GM12878 (cell line): ENCODE measurements around the gene WDR45B. TPM values are rescaled to one million over a fixed set of nuclear protein-coding genes. Genes with fewer than 3 reads are reported as not detected.

Experiments used
- ATAC-seq: fragments of 200-7000 bp; cut with Tn5 transposase; 3 replicates; pipeline ENCODE4 v1.9.1; 2020; ENCODE audit warnings: mild to moderate bottlenecking, moderate library complexity
- BruUV-seq: library from RNA; stranded (reverse); fragments of 400-500 nt; replicated peaks from 2 replicates; lab custom pipeline; 2021; lab: Mats Ljungman, UMichigan
- CTCF ChIA-PET: fragments of 300-600 bp; sonication (Branson Sonifier 250); formaldehyde crosslinking; extraction: SDS; loops from one replicate; lab custom pipeline; 2021; ENCODE audit warnings: inconsistent platforms; lab: Yijun Ruan, JAX
- POLR2A ChIA-PET: fragments of 350-600 bp; formaldehyde crosslinking; extraction: SDS; loops from one replicate; lab custom pipeline; 2021; ENCODE audit warnings: inconsistent platforms; lab: Charles Lee
- RAD21 ChIA-PET: fragments of 300-600 bp; sonication (Branson Sonifier 250); formaldehyde crosslinking; loops from one replicate; lab custom pipeline; 2023; ENCODE audit warnings: antibody characterized with exemption; ENCODE audit not compliant: unreplicated experiment; lab: Charles Lee
- SMC1A ChIA-PET: fragments of 300-600 bp; sonication (Branson Sonifier 250); formaldehyde crosslinking; loops from one replicate; lab custom pipeline; 2023; ENCODE audit not compliant: unreplicated experiment, uncharacterized antibody; lab: Charles Lee
- DNase-seq: peaks from one replicate; pipeline ENCODE4 v3.0.0-alpha.2; 2011; ENCODE audit warnings: low read depth, low spot score
- FAIRE-seq: peaks from 3 replicates; lab custom pipeline; 2011; peaks lifted over from hg19 to GRCh38; lab: Jason Lieb, UNC
- H2AFZ ChIP-seq: 2 replicates; pipeline ENCODE4 v1.6.0; 2011; ENCODE audit warnings: low read depth, low read length, control low read depth; ENCODE audit not compliant: control insufficient read depth
- H3K27ac ChIP-seq: 2 replicates; pipeline ENCODE4 v1.5.1; 2011; ENCODE audit warnings: control low read depth; ENCODE audit not compliant: control insufficient read depth, insufficient read depth
- H3K27me3 ChIP-seq, 2 experiments: replicated peaks in 1 of 2; 2 replicates each; pipeline versions ENCODE4 v1.6.0 to v1.6.1; 2011; ENCODE audit warnings: low read length in 1 of 2; ENCODE audit not compliant: control insufficient read depth in 2 of 2, insufficient read depth in 2 of 2
- H3K36me3 ChIP-seq, 2 experiments: 2 replicates each; pipeline ENCODE4 v1.5.1; 2011; ENCODE audit warnings: low read length in 1 of 2; ENCODE audit not compliant: control insufficient read depth in 2 of 2, insufficient read depth in 2 of 2
- H3K4me1 ChIP-seq: 2 replicates; pipeline ENCODE4 v1.6.1; 2011; ENCODE audit warnings: mild to moderate bottlenecking, low read length, moderate library complexity, mixed read lengths; ENCODE audit not compliant: control insufficient read depth, insufficient read depth
- H3K4me2 ChIP-seq: 2 replicates; pipeline ENCODE4 v1.6.0; 2011; ENCODE audit warnings: control low read depth; ENCODE audit not compliant: control insufficient read depth, insufficient read depth
- H3K4me3 ChIP-seq: fragments of 200-600 bp; sonication (generic); 2 replicates; pipeline ENCODE4 v1.5.1; 2016
- H3K79me2 ChIP-seq: 2 replicates; pipeline ENCODE4 v1.6.0; 2011; ENCODE audit warnings: low read length; ENCODE audit not compliant: control insufficient read depth, insufficient read depth
- H3K9ac ChIP-seq: 2 replicates; pipeline ENCODE4 v1.8.0; 2011; ENCODE audit warnings: low read length, control low read depth, mixed read lengths; ENCODE audit not compliant: control insufficient read depth, insufficient read depth
- H3K9me3 ChIP-seq: replicated peaks from 3 replicates; pipeline ENCODE4 v1.5.1; 2011; ENCODE audit warnings: mild to moderate bottlenecking, low read length; ENCODE audit not compliant: control insufficient read depth, insufficient read depth
- H4K20me1 ChIP-seq: 2 replicates; pipeline ENCODE4 v1.6.0; 2011; ENCODE audit not compliant: control insufficient read depth, insufficient read depth
- CBFB ChIP-seq: IDR thresholded peaks from 2 replicates; pipeline ENCODE4 v1.6.1; 2016; ENCODE audit warnings: antibody characterized with exemption, low read depth
- EZH2 ChIP-seq: IDR thresholded peaks from 2 replicates; pipeline ENCODE4 v1.6.1; 2012; ENCODE audit warnings: low read depth, mild to moderate bottlenecking, control low read depth, inconsistent platforms, low read length, borderline replicate concordance; ENCODE audit not compliant: control insufficient read depth
- HCFC1 ChIP-seq: fragments of 150-350 bp; IDR thresholded peaks from 2 replicates; pipeline ENCODE4 v1.6.1; 2014; ENCODE audit warnings: low read length
- MEF2B ChIP-seq: fragments of 450-650 bp; IDR thresholded peaks from 2 replicates; pipeline ENCODE4 v1.6.1; 2018; ENCODE audit warnings: mild to moderate bottlenecking, moderate library complexity; ENCODE audit not compliant: partially characterized antibody, poor library complexity, severe bottlenecking
- MYC ChIP-seq: IDR thresholded peaks from 2 replicates; pipeline ENCODE4 v1.6.1; 2011; ENCODE audit warnings: mild to moderate bottlenecking, low read length, moderate library complexity, inconsistent platforms; ENCODE audit not compliant: insufficient read depth, insufficient replicate concordance, insufficient read length, severe bottlenecking
- RAD21 ChIP-seq: IDR thresholded peaks from 2 replicates; pipeline ENCODE4 v1.6.1; 2011; ENCODE audit warnings: mild to moderate bottlenecking, low read depth, low read length, moderate library complexity; ENCODE audit not compliant: insufficient read depth
- RAD51 ChIP-seq: fragments of 450-650 bp; IDR thresholded peaks from 2 replicates; pipeline ENCODE4 v1.6.1; 2016; ENCODE audit warnings: moderate library complexity, mild to moderate bottlenecking, inconsistent platforms
- RUNX3 ChIP-seq: IDR thresholded peaks from 2 replicates; pipeline ENCODE4 v1.6.1; 2012; ENCODE audit warnings: low read length, inconsistent platforms
- SMC3 ChIP-seq: IDR thresholded peaks from 2 replicates; pipeline ENCODE4 v1.6.1; 2011; ENCODE audit warnings: low read length, improper control_type of control experiment, borderline replicate concordance
- SREBF2 ChIP-seq: IDR thresholded peaks from 2 replicates; pipeline ENCODE4 v1.6.1; 2012; ENCODE audit warnings: mild to moderate bottlenecking, low read length
- WGBS: methylation state at CpG from one replicate; pipeline ENCODE4 v1.1.6; 2016; ENCODE audit warnings: low lambda C conversion rate; ENCODE audit not compliant: insufficient replicate concordance, insufficient coverage; ENCODE audit errors: missing lambda C conversion rate; 5-methylcytosine and 5-hydroxymethylcytosine counted together
- in situ Hi-C: fragments of 300-500 bp; cut with MboI; formaldehyde crosslinking; loops from 9 replicates; pipeline ENCODE4 v1.14.3; 2018; ENCODE audit warnings: mixed read lengths
- intact Hi-C: fragments of 100-400 bp; cut with micrococcal nuclease; formaldehyde crosslinking; loops from one replicate; pipeline ENCODE4 v1.14.2; 2022; ENCODE audit not compliant: unreplicated experiment
- polyA plus RNA-seq, 11 experiments: library from polyadenylated mRNA; depleted of rRNA in 4 of 11; unstranded in 6 of 11; stranded (reverse) in 5 of 11; fragments of >200 nt; fragmentation: Nextera tagmentation in 4 of 11; fragmentation: Illumina TruSeq in 1 of 11; extraction: Ambion mirVana in 4 of 11; extraction: Trizol in 1 of 11; gene quantifications; 1 replicate in 1 of 11; 2 replicates in 10 of 11; pipeline versions ENCODE4 v1.2.1 to v1.2.3, GENCODE V29; 2011 to 2016; ENCODE audit warnings: inconsistent platforms in 2 of 11, missing spikeins in 2 of 11, low read depth in 1 of 11
- total RNA-seq, 4 experiments: library from RNA; depleted of rRNA in 3 of 4; stranded (reverse); fragments of >200 nt in 3 of 4; fragmentation: Illumina TruSeq in 1 of 4; extraction: Trizol in 1 of 4; gene quantifications; 2 replicates each; pipeline versions ENCODE4 v1.2.1 to v1.2.3, GENCODE V29; 2013 to 2021
- TF ChIP-seq, protein P1 (sequence below), 3 experiments: IDR thresholded peaks in 2 of 3; conservative IDR thresholded peaks in 1 of 3; 2 replicates each; pipeline ENCODE4 v1.5.1; 2011; ENCODE audit warnings: low read depth in 3 of 3, low read length in 3 of 3, mild to moderate bottlenecking in 3 of 3, control low read depth in 2 of 3, moderate library complexity in 2 of 3, inconsistent platforms in 1 of 3, mixed read lengths in 1 of 3; ENCODE audit not compliant: control insufficient read depth in 2 of 3, insufficient read depth in 1 of 3; ENCODE audit errors: extremely low read depth in 1 of 3
- TF ChIP-seq, protein P2 (sequence below): IDR thresholded peaks from 2 replicates; pipeline ENCODE4 v1.6.1; 2012; ENCODE audit warnings: low read depth, low read length, improper control_type of control experiment
- TF ChIP-seq, protein P3 (sequence below): fragments of 450-650 bp; IDR thresholded peaks from 2 replicates; pipeline ENCODE4 v1.6.1; 2016; ENCODE audit warnings: mild to moderate bottlenecking
- TF ChIP-seq, protein P4 (sequence below): fragments of 450-650 bp; IDR thresholded peaks from 2 replicates; pipeline ENCODE4 v1.6.1; 2017; ENCODE audit warnings: mild to moderate bottlenecking
- TF ChIP-seq, protein P5 (sequence below): fragments of 450-650 bp; conservative IDR thresholded peaks from 2 replicates; pipeline ENCODE4 v1.6.1; 2017; ENCODE audit warnings: mild to moderate bottlenecking, moderate library complexity

The WDR45B gene
- total and polyA plus RNA-seq, 10 of the 15 experiments (the other 5 are each of a cell fraction or from before 2014, with no cell fraction given), result 1.0 to 73.7 (median 26.6) TPM

DNA sequence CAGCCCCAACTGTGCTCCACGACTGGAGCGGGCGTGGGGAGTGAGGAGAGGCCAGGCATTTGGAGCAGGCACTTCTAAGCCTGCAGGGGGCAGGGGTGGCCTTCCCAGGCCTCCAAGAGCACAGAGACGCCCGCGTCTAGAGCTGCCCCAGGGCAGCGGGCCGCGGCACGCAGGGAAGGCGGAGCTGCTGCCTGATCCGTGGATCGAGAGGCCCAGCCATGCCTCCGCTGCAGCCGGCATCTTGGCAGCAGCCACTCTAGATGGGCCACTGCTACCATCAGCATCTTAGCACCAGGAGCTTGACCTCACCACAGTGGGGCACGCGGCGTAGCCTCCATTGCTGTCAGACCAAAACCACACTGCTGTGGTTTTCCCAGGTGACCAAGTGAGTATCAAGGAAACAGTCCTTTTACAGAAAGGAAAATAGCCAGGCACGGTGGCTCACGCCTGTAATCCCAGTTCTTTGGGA, 20.4 kb upstream of the WDR45B start:
- Histone ChIP-seq H3K4me1 (no peaks in the 10 kb centered on the region), H3K9me3 (no peaks in the 10 kb centered on the region), H3K27me3 (no peaks in the 10 kb centered on the region), H4K20me1 (no peaks in the 10 kb centered on the region), H3K27ac (no peak overlapping the region), H3K9ac (no peak overlapping the region), H3K4me2 (no peak overlapping the region), H3K79me2 (no peaks in the 10 kb centered on the region), H2AFZ (peak overlapping the region; percentile 34), H3K36me3 (no peaks in the 10 kb centered on the region), H3K4me3 (no peak overlapping the region)
- ChIA-PET SMC1A (no interaction called here), RAD21 (no interaction called here), POLR2A (no interaction called here), CTCF (interaction anchor here (0.6 to 1.0 kb wide), 2 partner anchors 100 to 171 kb away, joined by 3 read pairs; partner anchors contain the start of gene ZNF750)
- no TSS peak for BruUV-seq
- WGBS, result 13% methylated on average over 20 of the region's 20 CpGs
- DNase-seq, result no peak
- in situ Hi-C loops (no loop called here), intact Hi-C loops (no loop called here)
- peak; percentile 77 for ATAC-seq
- FAIRE-seq, result no peak
- TF ChIP-seq CBFB (no peak), RAD51 (no peak), MEF2B (no peak), RAD21 (peak; percentile 74), HCFC1 (no peak), SMC3 (peak; percentile 51; the same call in 1 of the 2 replicates), RUNX3 (peak; percentile 69), MYC (no peak), SREBF2 (no peak), EZH2 (no peak)
- TF ChIP-seq, protein P1, sequence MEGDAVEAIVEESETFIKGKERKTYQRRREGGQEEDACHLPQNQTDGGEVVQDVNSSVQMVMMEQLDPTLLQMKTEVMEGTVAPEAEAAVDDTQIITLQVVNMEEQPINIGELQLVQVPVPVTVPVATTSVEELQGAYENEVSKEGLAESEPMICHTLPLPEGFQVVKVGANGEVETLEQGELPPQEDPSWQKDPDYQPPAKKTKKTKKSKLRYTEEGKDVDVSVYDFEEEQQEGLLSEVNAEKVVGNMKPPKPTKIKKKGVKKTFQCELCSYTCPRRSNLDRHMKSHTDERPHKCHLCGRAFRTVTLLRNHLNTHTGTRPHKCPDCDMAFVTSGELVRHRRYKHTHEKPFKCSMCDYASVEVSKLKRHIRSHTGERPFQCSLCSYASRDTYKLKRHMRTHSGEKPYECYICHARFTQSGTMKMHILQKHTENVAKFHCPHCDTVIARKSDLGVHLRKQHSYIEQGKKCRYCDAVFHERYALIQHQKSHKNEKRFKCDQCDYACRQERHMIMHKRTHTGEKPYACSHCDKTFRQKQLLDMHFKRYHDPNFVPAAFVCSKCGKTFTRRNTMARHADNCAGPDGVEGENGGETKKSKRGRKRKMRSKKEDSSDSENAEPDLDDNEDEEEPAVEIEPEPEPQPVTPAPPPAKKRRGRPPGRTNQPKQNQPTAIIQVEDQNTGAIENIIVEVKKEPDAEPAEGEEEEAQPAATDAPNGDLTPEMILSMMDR (IDR thresholded peaks at IDR 0.05 in 2 of 3, conservative IDR thresholded peaks at IDR 0.05 in 1 of 3; ENCODE audit: control insufficient read depth in 2 of 3, extremely low read depth in 1 of 3, insufficient read depth in 1 of 3, low read depth in 3 of 3, low read length in 3 of 3), result peak; percentile 43 to 56 (median 46); a peak in 4 of 6 replicates
- TF ChIP-seq, protein P2, sequence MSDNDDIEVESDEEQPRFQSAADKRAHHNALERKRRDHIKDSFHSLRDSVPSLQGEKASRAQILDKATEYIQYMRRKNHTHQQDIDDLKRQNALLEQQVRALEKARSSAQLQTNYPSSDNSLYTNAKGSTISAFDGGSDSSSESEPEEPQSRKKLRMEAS, result no peak
- TF ChIP-seq, protein P3, sequence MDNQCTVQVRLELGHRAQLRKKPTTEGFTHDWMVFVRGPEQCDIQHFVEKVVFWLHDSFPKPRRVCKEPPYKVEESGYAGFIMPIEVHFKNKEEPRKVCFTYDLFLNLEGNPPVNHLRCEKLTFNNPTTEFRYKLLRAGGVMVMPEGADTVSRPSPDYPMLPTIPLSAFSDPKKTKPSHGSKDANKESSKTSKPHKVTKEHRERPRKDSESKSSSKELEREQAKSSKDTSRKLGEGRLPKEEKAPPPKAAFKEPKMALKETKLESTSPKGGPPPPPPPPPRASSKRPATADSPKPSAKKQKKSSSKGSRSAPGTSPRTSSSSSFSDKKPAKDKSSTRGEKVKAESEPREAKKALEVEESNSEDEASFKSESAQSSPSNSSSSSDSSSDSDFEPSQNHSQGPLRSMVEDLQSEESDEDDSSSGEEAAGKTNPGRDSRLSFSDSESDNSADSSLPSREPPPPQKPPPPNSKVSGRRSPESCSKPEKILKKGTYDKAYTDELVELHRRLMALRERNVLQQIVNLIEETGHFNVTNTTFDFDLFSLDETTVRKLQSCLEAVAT, result 0 out of 2 replicates have a peak, but pooled peaks have one; percentile 19
- TF ChIP-seq, protein P4, sequence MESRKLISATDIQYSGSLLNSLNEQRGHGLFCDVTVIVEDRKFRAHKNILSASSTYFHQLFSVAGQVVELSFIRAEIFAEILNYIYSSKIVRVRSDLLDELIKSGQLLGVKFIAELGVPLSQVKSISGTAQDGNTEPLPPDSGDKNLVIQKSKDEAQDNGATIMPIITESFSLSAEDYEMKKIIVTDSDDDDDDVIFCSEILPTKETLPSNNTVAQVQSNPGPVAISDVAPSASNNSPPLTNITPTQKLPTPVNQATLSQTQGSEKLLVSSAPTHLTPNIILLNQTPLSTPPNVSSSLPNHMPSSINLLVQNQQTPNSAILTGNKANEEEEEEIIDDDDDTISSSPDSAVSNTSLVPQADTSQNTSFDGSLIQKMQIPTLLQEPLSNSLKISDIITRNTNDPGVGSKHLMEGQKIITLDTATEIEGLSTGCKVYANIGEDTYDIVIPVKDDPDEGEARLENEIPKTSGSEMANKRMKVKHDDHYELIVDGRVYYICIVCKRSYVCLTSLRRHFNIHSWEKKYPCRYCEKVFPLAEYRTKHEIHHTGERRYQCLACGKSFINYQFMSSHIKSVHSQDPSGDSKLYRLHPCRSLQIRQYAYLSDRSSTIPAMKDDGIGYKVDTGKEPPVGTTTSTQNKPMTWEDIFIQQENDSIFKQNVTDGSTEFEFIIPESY, result peak; percentile 56; the same call in 1 of the 2 replicates
- TF ChIP-seq, protein P5, sequence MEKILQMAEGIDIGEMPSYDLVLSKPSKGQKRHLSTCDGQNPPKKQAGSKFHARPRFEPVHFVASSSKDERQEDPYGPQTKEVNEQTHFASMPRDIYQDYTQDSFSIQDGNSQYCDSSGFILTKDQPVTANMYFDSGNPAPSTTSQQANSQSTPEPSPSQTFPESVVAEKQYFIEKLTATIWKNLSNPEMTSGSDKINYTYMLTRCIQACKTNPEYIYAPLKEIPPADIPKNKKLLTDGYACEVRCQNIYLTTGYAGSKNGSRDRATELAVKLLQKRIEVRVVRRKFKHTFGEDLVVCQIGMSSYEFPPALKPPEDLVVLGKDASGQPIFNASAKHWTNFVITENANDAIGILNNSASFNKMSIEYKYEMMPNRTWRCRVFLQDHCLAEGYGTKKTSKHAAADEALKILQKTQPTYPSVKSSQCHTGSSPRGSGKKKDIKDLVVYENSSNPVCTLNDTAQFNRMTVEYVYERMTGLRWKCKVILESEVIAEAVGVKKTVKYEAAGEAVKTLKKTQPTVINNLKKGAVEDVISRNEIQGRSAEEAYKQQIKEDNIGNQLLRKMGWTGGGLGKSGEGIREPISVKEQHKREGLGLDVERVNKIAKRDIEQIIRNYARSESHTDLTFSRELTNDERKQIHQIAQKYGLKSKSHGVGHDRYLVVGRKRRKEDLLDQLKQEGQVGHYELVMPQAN, result no peak
